ENCODE data around the gene CASK.
"Not testable (repeated sequence)": the region's sequence is repeated elsewhere in the genome, so short reads cannot be mapped to it uniquely, and the experiment has no call there.

CASK gene

GRCh38 chrX:41688835-41689234 lies 234.5 kb downstream of the CASK start, which contains the start of gene GPR34:
Gene GPR34 (plus strand): TSS chrX:41688973. CDS start chrX:41695634, 6,661 bp downstream.
- DNase-seq (ENCODE audit: low read depth) = no peak

GRCh38 chrX:41688156-41688555 lies 235.2 kb downstream of the CASK start:
- no peak for DNase-seq (ENCODE audit: low read depth)

- DNase-seq (ENCODE audit: low read depth) = no peak
Measured at GRCh38 chrX:41686788-41687187, 236.6 kb downstream of the CASK start.

GRCh38 chrX:41684940-41685339 lies 238.4 kb downstream of the CASK start:
- DNase-seq (ENCODE audit: low read depth) = no peak

GRCh38 chrX:41684138-41684537 lies 239.2 kb downstream of the CASK start:
- no peak for DNase-seq (ENCODE audit: low read depth)

- DNase-seq (ENCODE audit: low read depth) = no peak
Measured at GRCh38 chrX:41677183-41678060, 245.9 kb downstream of the CASK start.

- DNase-seq (ENCODE audit: low read depth) = not testable (repeated sequence)
Measured at GRCh38 chrX:41676361-41676760, 247.0 kb downstream of the CASK start.

GRCh38 chrX:41672643-41673042 lies 250.7 kb downstream of the CASK start:
- DNase-seq (ENCODE audit: low read depth) = no peak

GRCh38 chrX:41671082-41671481 lies 252.3 kb downstream of the CASK start:
- DNase-seq (ENCODE audit: low read depth) = no peak

- no peak for DNase-seq (ENCODE audit: low read depth)
Measured at GRCh38 chrX:41670112-41670511, 253.2 kb downstream of the CASK start.

GRCh38 chrX:41667631-41668030 lies 255.7 kb downstream of the CASK start:
- DNase-seq (ENCODE audit: low read depth) = no peak

- DNase-seq (ENCODE audit: low read depth) = no peak
Measured at GRCh38 chrX:41666251-41666650, 257.1 kb downstream of the CASK start.

- DNase-seq (ENCODE audit: low read depth) = no peak
Measured at GRCh38 chrX:41665686-41666085, 257.7 kb downstream of the CASK start.

- DNase-seq (ENCODE audit: low read depth) = no peak
Measured at GRCh38 chrX:41664908-41665307, 258.4 kb downstream of the CASK start.

GRCh38 chrX:41664375-41664901 lies 258.9 kb downstream of the CASK start:
- DNase-seq (ENCODE audit: low read depth) = no peak

GRCh38 chrX:41661366-41662095 lies 261.8 kb downstream of the CASK start:
- DNase-seq (ENCODE audit: low read depth) = no peak

- DNase-seq (ENCODE audit: low read depth) = no peak
Measured at GRCh38 chrX:41655631-41656030, 267.7 kb downstream of the CASK start.

GRCh38 chrX:41655101-41655500 lies 268.3 kb downstream of the CASK start:
- DNase-seq (ENCODE audit: low read depth) = no peak

- no peak for DNase-seq (ENCODE audit: low read depth)
Measured at GRCh38 chrX:41653125-41653524, 270.2 kb downstream of the CASK start.

- DNase-seq (ENCODE audit: low read depth) = not testable (repeated sequence)
Measured at GRCh38 chrX:41646201-41646600, 277.2 kb downstream of the CASK start.

- DNase-seq (ENCODE audit: low read depth) = no peak
Measured at GRCh38 chrX:41634284-41634683, 289.1 kb downstream of the CASK start.

- no peak for DNase-seq (ENCODE audit: low read depth)
Measured at GRCh38 chrX:41630091-41630490, 293.3 kb downstream of the CASK start.

GRCh38 chrX:41629539-41629938 lies 293.8 kb downstream of the CASK start:
- no peak for DNase-seq (ENCODE audit: low read depth)
